Astrocyte (in vitro differentiated cells and primary cell): ENCODE data around the gene CARD11. TPM values are rescaled to one million over a fixed set of nuclear protein-coding genes. Genes with fewer than 3 reads are reported as not detected.

ENCODE experiments used
- DNase-seq: peaks from one replicate; pipeline ENCODE4 v3.0.0-alpha.2; 2010; ENCODE audit warnings: low read depth
- FAIRE-seq: peaks from 2 replicates; lab custom pipeline; 2011; peaks lifted over from hg19 to GRCh38; lab: Jason Lieb, UNC
- H2AFZ ChIP-seq: 2 replicates; pipeline ENCODE4 v1.6.0; 2012; ENCODE audit warnings: low read depth, low read length, inconsistent platforms
- H3K27ac ChIP-seq: 2 replicates; pipeline ENCODE4 v1.5.1; 2011; ENCODE audit warnings: low read depth, low read length, inconsistent platforms
- H3K27me3 ChIP-seq: 2 replicates; pipeline ENCODE4 v1.6.0; 2011; ENCODE audit warnings: low read length, inconsistent platforms; ENCODE audit not compliant: insufficient read depth
- H3K36me3 ChIP-seq: 2 replicates; pipeline ENCODE4 v1.5.1; 2011; ENCODE audit warnings: low read length, inconsistent platforms; ENCODE audit not compliant: insufficient read depth
- H3K4me1 ChIP-seq: 2 replicates; pipeline ENCODE4 v1.5.1; 2011; ENCODE audit warnings: low read length, inconsistent platforms; ENCODE audit not compliant: insufficient read depth
- H3K4me2 ChIP-seq: 2 replicates; pipeline ENCODE4 v1.6.0; 2012; ENCODE audit warnings: low read length, inconsistent platforms
- H3K4me3 ChIP-seq: 2 replicates; pipeline ENCODE4 v1.5.1; 2011; ENCODE audit warnings: low read depth, mild to moderate bottlenecking, low read length, inconsistent platforms; ENCODE audit not compliant: insufficient read depth
- H3K79me2 ChIP-seq: 2 replicates; pipeline ENCODE4 v1.6.0; 2012; ENCODE audit warnings: mild to moderate bottlenecking, low read length, inconsistent platforms; ENCODE audit not compliant: insufficient read depth
- H3K9ac ChIP-seq: 2 replicates; pipeline ENCODE4 v1.6.0; 2012; ENCODE audit warnings: mild to moderate bottlenecking, low read length, inconsistent platforms
- H3K9me3 ChIP-seq: 2 replicates; pipeline ENCODE4 v1.5.1; 2012; ENCODE audit warnings: low read depth, mild to moderate bottlenecking, low read length, inconsistent platforms; ENCODE audit not compliant: insufficient read depth
- H4K20me1 ChIP-seq: 2 replicates; pipeline ENCODE4 v1.6.0; 2012; ENCODE audit warnings: low read length, inconsistent platforms; ENCODE audit not compliant: insufficient read depth
- H3K27ac Mint-ChIP-seq: one replicate; pipeline ENCODE4 v1.8.0; 2021; ENCODE audit warnings: mild to moderate bottlenecking, mixed read lengths; ENCODE audit not compliant: unreplicated experiment
- H3K27me3 Mint-ChIP-seq: one replicate; pipeline ENCODE4 v1.8.0; 2021; ENCODE audit warnings: low read depth, mixed read lengths; ENCODE audit not compliant: unreplicated experiment
- H3K36me3 Mint-ChIP-seq: one replicate; pipeline ENCODE4 v1.8.0; 2021; ENCODE audit warnings: low read depth, mixed read lengths; ENCODE audit not compliant: unreplicated experiment
- H3K4me1 Mint-ChIP-seq: one replicate; pipeline ENCODE4 v1.8.0; 2021; ENCODE audit warnings: low read depth, mixed read lengths; ENCODE audit not compliant: unreplicated experiment
- H3K4me3 Mint-ChIP-seq: one replicate; pipeline ENCODE4 v1.8.0; 2021; ENCODE audit warnings: mild to moderate bottlenecking, moderate library complexity, mixed read lengths; ENCODE audit not compliant: unreplicated experiment
- H3K9me3 Mint-ChIP-seq: one replicate; pipeline ENCODE4 v1.8.0; 2021; ENCODE audit warnings: mild to moderate bottlenecking, mixed read lengths; ENCODE audit not compliant: unreplicated experiment
- EZH2 ChIP-seq: IDR thresholded peaks from 2 replicates; pipeline ENCODE4 v1.6.1; 2012; ENCODE audit warnings: mild to moderate bottlenecking, low read length, inconsistent platforms; ENCODE audit not compliant: insufficient read depth
- total RNA-seq: library from RNA; stranded (reverse); gene quantifications from 2 replicates; pipeline ENCODE4 v1.2.1, GENCODE V29; 2021
- TF ChIP-seq, protein P1 (sequence below): IDR thresholded peaks from 2 replicates; pipeline ENCODE4 v1.5.1; 2011; ENCODE audit warnings: low read depth, mild to moderate bottlenecking, inconsistent platforms, low read length, moderate library complexity; ENCODE audit not compliant: insufficient read depth

CARD11 gene
- total RNA-seq, 1 donor from 2014 or later: 9.5 TPM

DNA sequence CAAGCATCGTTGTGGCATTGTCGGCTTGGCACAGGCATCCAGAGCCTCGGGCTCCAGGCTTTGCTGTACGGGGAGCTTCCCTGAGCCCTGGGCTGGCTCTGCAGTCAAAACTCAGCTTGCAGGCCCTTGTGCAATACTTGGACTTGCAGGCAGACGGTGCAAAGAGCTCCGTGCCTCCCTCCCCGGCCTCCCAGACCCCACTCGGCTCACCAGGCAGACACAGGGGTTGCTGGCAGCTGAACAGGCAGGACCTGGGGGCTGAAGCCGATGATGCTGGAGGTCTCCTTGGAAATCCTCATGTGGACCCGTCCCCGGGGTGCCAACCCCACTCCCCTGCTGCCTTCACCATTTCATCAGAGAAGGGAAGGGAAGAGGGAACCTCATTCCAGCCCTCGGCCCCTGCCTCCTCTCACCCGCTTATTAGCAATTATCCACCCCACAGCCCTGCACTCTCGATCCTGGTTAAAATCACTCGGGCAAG lies 139.9 kb downstream of the CARD11 start:
- H3K9me3 Mint-ChIP-seq: no peaks in the 10 kb centered on the region
- Histone ChIP-seq H3K4me2 (no peak overlapping the region), H3K9ac (no peak overlapping the region), H3K9me3 (no peaks in the 10 kb centered on the region), H3K4me1 (no peaks in the 10 kb centered on the region), H3K27me3 (peaks cover 3% of the 10 kb centered on the region), H4K20me1 (no peaks in the 10 kb centered on the region), H3K27ac (no peak overlapping the region), H3K4me3 (no peak overlapping the region), H2AFZ (no peak overlapping the region), H3K36me3 (no peaks in the 10 kb centered on the region), H3K79me2 (no peaks in the 10 kb centered on the region)
- FAIRE-seq (no peak), DNase-seq (no peak)
- no peak for TF ChIP-seq EZH2
- TF ChIP-seq, protein P1, sequence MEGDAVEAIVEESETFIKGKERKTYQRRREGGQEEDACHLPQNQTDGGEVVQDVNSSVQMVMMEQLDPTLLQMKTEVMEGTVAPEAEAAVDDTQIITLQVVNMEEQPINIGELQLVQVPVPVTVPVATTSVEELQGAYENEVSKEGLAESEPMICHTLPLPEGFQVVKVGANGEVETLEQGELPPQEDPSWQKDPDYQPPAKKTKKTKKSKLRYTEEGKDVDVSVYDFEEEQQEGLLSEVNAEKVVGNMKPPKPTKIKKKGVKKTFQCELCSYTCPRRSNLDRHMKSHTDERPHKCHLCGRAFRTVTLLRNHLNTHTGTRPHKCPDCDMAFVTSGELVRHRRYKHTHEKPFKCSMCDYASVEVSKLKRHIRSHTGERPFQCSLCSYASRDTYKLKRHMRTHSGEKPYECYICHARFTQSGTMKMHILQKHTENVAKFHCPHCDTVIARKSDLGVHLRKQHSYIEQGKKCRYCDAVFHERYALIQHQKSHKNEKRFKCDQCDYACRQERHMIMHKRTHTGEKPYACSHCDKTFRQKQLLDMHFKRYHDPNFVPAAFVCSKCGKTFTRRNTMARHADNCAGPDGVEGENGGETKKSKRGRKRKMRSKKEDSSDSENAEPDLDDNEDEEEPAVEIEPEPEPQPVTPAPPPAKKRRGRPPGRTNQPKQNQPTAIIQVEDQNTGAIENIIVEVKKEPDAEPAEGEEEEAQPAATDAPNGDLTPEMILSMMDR: no peak
- peaks cover 6% of the 10 kb centered on the region for H3K27me3 Mint-ChIP-seq
- H3K4me1 Mint-ChIP-seq: no peaks in the 10 kb centered on the region
- no peak overlapping the region for H3K27ac Mint-ChIP-seq
- no peak overlapping the region for H3K4me3 Mint-ChIP-seq
- H3K36me3 Mint-ChIP-seq: no peaks in the 10 kb centered on the region

DNA sequence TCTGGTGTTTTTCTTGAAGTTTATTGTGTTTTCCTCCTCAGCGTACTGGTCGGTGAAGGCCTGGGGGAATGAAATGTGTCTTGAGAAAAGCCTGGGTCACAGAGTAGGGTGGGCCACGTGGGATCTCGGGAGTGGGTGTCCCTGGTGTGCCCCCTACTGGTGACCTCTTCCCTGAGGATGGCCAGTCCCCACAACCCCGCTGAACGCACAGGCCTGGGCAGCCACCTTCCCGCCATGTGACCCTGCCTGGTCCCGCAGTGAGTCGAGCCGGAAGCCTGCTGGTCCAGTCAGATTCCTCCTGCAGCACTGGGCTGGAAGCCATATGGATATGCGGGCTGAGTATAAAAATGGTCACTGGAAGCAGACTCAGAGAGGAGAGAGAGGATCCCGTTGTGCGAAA lies 146.6 kb downstream of the CARD11 start:
- Mint-ChIP-seq H3K27me3 (peaks cover 11% of the 10 kb centered on the region), H3K36me3 (no peaks in the 10 kb centered on the region), H3K4me1 (no peaks in the 10 kb centered on the region), H3K9me3 (peaks cover 3% of the 10 kb centered on the region), H3K27ac (no peak overlapping the region), H3K4me3 (no peak overlapping the region)
- no peak overlapping the region for H3K4me2 ChIP-seq
- no peak overlapping the region for H3K9ac ChIP-seq
- H3K9me3 ChIP-seq: no peaks in the 10 kb centered on the region
- no peak for FAIRE-seq
- H3K27me3 ChIP-seq: peaks cover 5% of the 10 kb centered on the region
- no peaks in the 10 kb centered on the region for H3K36me3 ChIP-seq
- no peaks in the 10 kb centered on the region for H3K4me1 ChIP-seq
- DNase-seq: no peak
- no peak for TF ChIP-seq EZH2
- TF ChIP-seq, protein P1: no peak
- no peak overlapping the region for H3K27ac ChIP-seq
- no peak overlapping the region for H2AFZ ChIP-seq
- H3K4me3 ChIP-seq: no peak overlapping the region
- no peaks in the 10 kb centered on the region for H3K79me2 ChIP-seq
- no peaks in the 10 kb centered on the region for H4K20me1 ChIP-seq

DNA sequence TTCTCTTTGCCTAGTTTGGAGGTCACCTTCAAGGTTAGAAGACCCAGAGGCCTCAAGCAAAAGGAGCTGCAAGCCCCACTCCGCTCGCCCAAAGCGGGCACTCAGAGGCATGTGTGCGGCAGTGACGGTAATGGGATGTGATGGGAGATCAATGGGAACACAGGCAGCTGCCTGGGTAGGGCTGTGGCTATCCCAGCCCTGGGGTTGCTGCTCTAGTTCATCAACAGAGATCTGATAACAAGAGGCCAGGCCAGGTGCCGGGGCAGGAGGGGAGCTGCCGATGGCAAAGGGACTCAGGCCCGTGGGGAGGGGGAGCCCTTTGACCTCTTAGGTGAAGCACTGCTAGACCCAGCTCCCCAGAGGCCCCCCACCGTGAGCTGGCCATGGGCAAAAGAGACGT lies 147.5 kb downstream of the CARD11 start:
- Histone ChIP-seq H3K4me2 (no peak overlapping the region), H3K27ac (no peak overlapping the region), H3K9ac (no peak overlapping the region), H3K4me3 (no peak overlapping the region), H3K36me3 (no peaks in the 10 kb centered on the region), H3K4me1 (no peaks in the 10 kb centered on the region), H3K9me3 (no peaks in the 10 kb centered on the region), H3K79me2 (no peaks in the 10 kb centered on the region), H2AFZ (no peak overlapping the region), H3K27me3 (peaks cover 5% of the 10 kb centered on the region), H4K20me1 (no peaks in the 10 kb centered on the region)
- Mint-ChIP-seq H3K27me3 (peaks cover 13% of the 10 kb centered on the region), H3K27ac (no peak overlapping the region), H3K36me3 (no peaks in the 10 kb centered on the region), H3K4me3 (no peak overlapping the region), H3K9me3 (peaks cover 3% of the 10 kb centered on the region), H3K4me1 (no peaks in the 10 kb centered on the region)
- DNase-seq: no peak
- no peak for FAIRE-seq
- TF ChIP-seq EZH2: no peak
- TF ChIP-seq, protein P1: no peak
